PC-9 (cell line): ENCODE measurements around the gene DGCR6L. TPM values are rescaled to one million over a fixed set of nuclear protein-coding genes. Genes with fewer than 3 reads are reported as not detected.

Source experiments
- BruUV-seq: library from RNA; stranded (reverse); fragments of 400-500 nt; replicated peaks from 2 replicates; lab custom pipeline; 2021; lab: Mats Ljungman, UMichigan
- CTCF ChIA-PET: fragments of 300-600 bp; sonication (Branson Sonifier 250); formaldehyde crosslinking; loops from one replicate; lab custom pipeline; 2022; ENCODE audit warnings: antibody characterized with exemption; lab: Charles Lee
- POLR2A ChIA-PET: fragments of 300-600 bp; sonication (Branson Sonifier 250); formaldehyde crosslinking; loops from one replicate; lab custom pipeline; 2022; ENCODE audit warnings: antibody characterized with exemption; ENCODE audit not compliant: unreplicated experiment; lab: Charles Lee
- DNase-seq, 2 experiments: peaks; one replicate each; pipeline versions ENCODE4 v3.0.0 to v3.0.0-alpha.2; 2015 to 2022; ENCODE audit warnings: mixed read lengths in 1 of 2
- H2AFZ ChIP-seq: fragments of 200-600 bp; sonication (generic); 2 replicates; pipeline ENCODE4 v1.8.1; 2017; ENCODE audit warnings: antibody characterized with exemption
- H3F3A ChIP-seq: fragments of 200-600 bp; sonication (generic); 2 replicates; pipeline ENCODE4 v1.8.1; 2017; ENCODE audit warnings: antibody characterized with exemption, mild to moderate bottlenecking, low read depth; ENCODE audit not compliant: insufficient read depth
- H3K27ac ChIP-seq: fragments of 200-600 bp; sonication (generic); 2 replicates; pipeline ENCODE4 v1.6.1; 2016; ENCODE audit warnings: mixed run types
- H3K27me3 ChIP-seq: fragments of 200-600 bp; sonication (generic); 2 replicates; pipeline ENCODE4 v1.6.1; 2016; ENCODE audit warnings: low read depth, mixed run types; ENCODE audit not compliant: insufficient read depth
- H3K36me3 ChIP-seq: fragments of 200-600 bp; sonication (generic); 2 replicates; pipeline ENCODE4 v1.6.1; 2016; ENCODE audit warnings: low read depth, mixed run types
- H3K4me1 ChIP-seq: fragments of 200-600 bp; sonication (generic); replicated peaks from 2 replicates; pipeline ENCODE4 v1.6.1; 2016; ENCODE audit warnings: mixed run types; ENCODE audit not compliant: insufficient read depth
- H3K4me2 ChIP-seq: fragments of 200-600 bp; sonication (generic); 2 replicates; pipeline ENCODE4 v1.6.1; 2017; ENCODE audit warnings: mixed run types
- H3K4me3 ChIP-seq: fragments of 200-600 bp; sonication (generic); 2 replicates; pipeline ENCODE4 v1.6.1; 2016; ENCODE audit warnings: mixed run types
- H3K79me2 ChIP-seq: fragments of 200-600 bp; sonication (generic); 2 replicates; pipeline ENCODE4 v1.6.1; 2017; ENCODE audit warnings: low read depth, mixed run types
- H3K9me2 ChIP-seq: fragments of 200-600 bp; sonication (generic); 2 replicates; pipeline ENCODE4 v1.8.1; 2017; ENCODE audit warnings: mild to moderate bottlenecking; ENCODE audit not compliant: insufficient read depth
- H3K9me3 ChIP-seq: fragments of 200-600 bp; sonication (generic); 2 replicates; pipeline ENCODE4 v1.8.1; 2016; ENCODE audit warnings: low read depth; ENCODE audit not compliant: insufficient read depth
- H4K20me1 ChIP-seq: fragments of 200-600 bp; sonication (generic); 2 replicates; pipeline ENCODE4 v1.8.1; 2017; ENCODE audit not compliant: insufficient read depth
- CTCF ChIP-seq: fragments of 200-600 bp; sonication (generic); conservative IDR thresholded peaks from 2 replicates; pipeline ENCODE4 v1.6.1; 2017; ENCODE audit warnings: mixed run types, antibody characterized with exemption, mild to moderate bottlenecking, moderate library complexity
- EZH2 ChIP-seq: fragments of 200-600 bp; sonication (generic); IDR thresholded peaks from 2 replicates; pipeline ENCODE4 v1.8.0; 2017; ENCODE audit warnings: antibody characterized with exemption, low read depth
- intact Hi-C: fragments of 100-400 bp; cut with micrococcal nuclease; formaldehyde crosslinking; loops from one replicate; pipeline ENCODE4 v1.10.0; 2022; ENCODE audit not compliant: unreplicated experiment
- total RNA-seq: library from RNA; stranded (reverse); gene quantifications from 2 replicates; pipeline ENCODE4 v1.2.3, GENCODE V29; 2021

DGCR6L gene
- total RNA-seq, 1 experiment from 2014 or later: 37.6 TPM

GRCh38 chr22:20273758-20274181 is 46.1 kb downstream of the DGCR6L start:
- H3K79me2 ChIP-seq: no peaks in the 10 kb centered on the region
- no peak overlapping the region for H3K27ac ChIP-seq
- no peaks in the 10 kb centered on the region for H3F3A ChIP-seq
- H3K4me2 ChIP-seq: no peak overlapping the region
- no peaks in the 10 kb centered on the region for H4K20me1 ChIP-seq
- POLR2A ChIA-PET: no interaction called here
- H2AFZ ChIP-seq: no peak overlapping the region
- CTCF ChIA-PET: no interaction called here
- H3K4me3 ChIP-seq: no peak overlapping the region
- no TSS peak for BruUV-seq
- no peaks in the 10 kb centered on the region for H3K36me3 ChIP-seq
- TF ChIP-seq CTCF (no peak), EZH2 (no peak)
- H3K9me2 ChIP-seq: no peaks in the 10 kb centered on the region
- intact Hi-C loops: no loop called here
- no peaks in the 10 kb centered on the region for H3K27me3 ChIP-seq
- H3K4me1 ChIP-seq: no peaks in the 10 kb centered on the region
- DNase-seq: no peak
- no peaks in the 10 kb centered on the region for H3K9me3 ChIP-seq

- Histone ChIP-seq H3K4me1 (no peaks in the 10 kb centered on the region), H4K20me1 (no peaks in the 10 kb centered on the region), H3K4me3 (no peak overlapping the region), H3K9me2 (no peaks in the 10 kb centered on the region), H3K9me3 (no peaks in the 10 kb centered on the region), H2AFZ (no peak overlapping the region), H3F3A (no peaks in the 10 kb centered on the region), H3K4me2 (no peak overlapping the region), H3K36me3 (no peaks in the 10 kb centered on the region), H3K27ac (no peak overlapping the region), H3K79me2 (no peaks in the 10 kb centered on the region), H3K27me3 (no peaks in the 10 kb centered on the region)
- CTCF ChIA-PET: no interaction called here
- no peak for TF ChIP-seq EZH2
- TF ChIP-seq CTCF: no peak
- POLR2A ChIA-PET: no interaction called here
- BruUV-seq: no TSS peak
- intact Hi-C loops: no loop called here
- DNase-seq: no peak
These were observed 47.2 kb downstream of the DGCR6L start for GRCh38 chr22:20272700-20273099.

GRCh38 chr22:20272174-20272573 is 47.7 kb downstream of the DGCR6L start:
- CTCF ChIA-PET: no interaction called here
- Histone ChIP-seq H3K4me2 (no peak overlapping the region), H3K36me3 (no peaks in the 10 kb centered on the region), H2AFZ (no peak overlapping the region), H3K9me3 (no peaks in the 10 kb centered on the region), H3K4me1 (no peaks in the 10 kb centered on the region), H4K20me1 (no peaks in the 10 kb centered on the region), H3F3A (no peaks in the 10 kb centered on the region), H3K79me2 (no peaks in the 10 kb centered on the region), H3K27ac (no peak overlapping the region), H3K9me2 (no peaks in the 10 kb centered on the region), H3K4me3 (no peak overlapping the region), H3K27me3 (no peaks in the 10 kb centered on the region)
- no peak for DNase-seq
- intact Hi-C loops: no loop called here
- TF ChIP-seq CTCF (no peak), EZH2 (no peak)
- BruUV-seq: no TSS peak
- POLR2A ChIA-PET: no interaction called here
